ENCODE results near the gene KLF14. TPM values are rescaled to one million over a fixed set of nuclear protein-coding genes. Genes with fewer than 3 reads are reported as not detected.
A peak's percentile ranks its signal among the peaks of the same experiment; 100 is the strongest.

Gene KLF14
- total RNA-seq, 2 donors from 2014 or later: 0.57 TPM; not detected in 1

GRCh38 chr7:130732980-130733930, 752 bp downstream of the KLF14 start:
- Histone ChIP-seq H3K27me3 (replicated peaks; ENCODE audit: insufficient read depth) (peaks cover 3% of the 10 kb centered on the region), H3K9me3 (peaks cover 3% of the 10 kb centered on the region), H3K27ac (no peak overlapping the region), H3K4me1 (replicated peaks) (no peaks in the 10 kb centered on the region), H3K36me3 (no peaks in the 10 kb centered on the region), H3K4me3 (peak overlapping the region; percentile 29 to 42)
- DNase-seq (ENCODE audit: low spot score): peak; percentile 15
- TF ChIP-seq POLR2A (IDR thresholded peaks at IDR 0.05): no peak
- TF ChIP-seq CTCF (IDR thresholded peaks at IDR 0.05): peak in 1 of 4 experiments; percentile 8
- intact Hi-C loops (cut with DNase I): no loop called here
- 12% methylated on average over 59 of the region's 100 CpGs for WGBS

- intact Hi-C loops (cut with DNase I): loop anchor here (5.0 kb wide), 1 partner anchor 446 kb away; no protein-coding TSS in a partner anchor
- TF ChIP-seq CTCF (IDR thresholded peaks at IDR 0.05) (no peak), POLR2AphosphoS5 (IDR thresholded peaks at IDR 0.05) (no peak), POLR2A (IDR thresholded peaks at IDR 0.05) (no peak)
- Histone ChIP-seq H3K4me1 (replicated peaks) (no peaks in the 10 kb centered on the region), H3K27ac (no peak overlapping the region), H3K9me3 (no peaks in the 10 kb centered on the region), H3K36me3 (no peaks in the 10 kb centered on the region), H3K27me3 (replicated peaks; ENCODE audit: insufficient read depth) (no peaks in the 10 kb centered on the region), H3K4me3 (no peak overlapping the region)
- DNase-seq (ENCODE audit: low spot score): no peak
- 64% methylated on average over 4 of the region's 4 CpGs for WGBS
Observed at GRCh38 chr7:130723784-130724183, 10.2 kb downstream of the KLF14 start.

- H3K4me1 ChIP-seq (replicated peaks): no peaks in the 10 kb centered on the region
- TF ChIP-seq CTCF (IDR thresholded peaks at IDR 0.05) (peak in 3 of 4 experiments; percentile 24 to 53 (median 48)), POLR2AphosphoS5 (IDR thresholded peaks at IDR 0.05) (no peak), POLR2A (IDR thresholded peaks at IDR 0.05) (no peak)
- peak; percentile 36 for DNase-seq (ENCODE audit: low spot score)
- intact Hi-C loops (cut with DNase I): loop anchor here (5.0 kb wide), 1 partner anchor 444 kb away; no protein-coding TSS in a partner anchor
- H3K9me3 ChIP-seq: no peaks in the 10 kb centered on the region
- 30% methylated on average over 5 of the region's 5 CpGs for WGBS
- no peaks in the 10 kb centered on the region for H3K36me3 ChIP-seq
- no peak overlapping the region for H3K27ac ChIP-seq
- no peaks in the 10 kb centered on the region for H3K27me3 ChIP-seq (replicated peaks; ENCODE audit: insufficient read depth)
- H3K4me3 ChIP-seq: no peak overlapping the region
Observed at GRCh38 chr7:130721486-130722277, 12.3 kb downstream of the KLF14 start.

- no peak for DNase-seq (ENCODE audit: low spot score)
- H3K4me3 ChIP-seq: no peak overlapping the region
- 82% methylated on average over 2 of the region's 2 CpGs for whole genome bisulfite sequencing
- intact Hi-C loops (cut with DNase I): no loop called here
- H3K27ac ChIP-seq: no peak overlapping the region
- TF ChIP-seq POLR2A (IDR thresholded peaks at IDR 0.05) (no peak), POLR2AphosphoS5 (IDR thresholded peaks at IDR 0.05) (no peak), CTCF (IDR thresholded peaks at IDR 0.05) (no peak)
- H3K27me3 ChIP-seq (replicated peaks; ENCODE audit: insufficient read depth): no peaks in the 10 kb centered on the region
- no peaks in the 10 kb centered on the region for H3K9me3 ChIP-seq
- H3K36me3 ChIP-seq: no peaks in the 10 kb centered on the region
- no peaks in the 10 kb centered on the region for H3K4me1 ChIP-seq (replicated peaks)
Observed at GRCh38 chr7:130719541-130719940, 14.5 kb downstream of the KLF14 start.
